Type B pancreatic cell (in vitro differentiated cells): ENCODE measurements around the gene CC2D1B. TPM values are rescaled to one million over a fixed set of nuclear protein-coding genes. Genes with fewer than 3 reads are reported as not detected.
A peak's percentile ranks its signal among the peaks of the same experiment; 100 is the strongest.

ENCODE experiments used
- DNase-seq: peaks from one replicate; pipeline ENCODE4 v3.0.0; 2021; ENCODE audit warnings: mixed read lengths; ENCODE audit not compliant: unreplicated experiment; ENCODE audit errors: extremely low spot score
- H3K27ac Mint-ChIP-seq: 2 replicates; pipeline ENCODE4 v1.8.0; 2021; ENCODE audit warnings: mild to moderate bottlenecking, mixed read lengths
- H3K27me3 Mint-ChIP-seq: 2 replicates; pipeline ENCODE4 v1.8.0; 2021; ENCODE audit warnings: mixed read lengths
- H3K36me3 Mint-ChIP-seq: 2 replicates; pipeline ENCODE4 v1.8.0; 2021; ENCODE audit warnings: mixed read lengths
- H3K4me1 Mint-ChIP-seq: one replicate; pipeline ENCODE4 v1.8.0; 2021; ENCODE audit warnings: mixed read lengths; ENCODE audit not compliant: unreplicated experiment
- H3K4me3 Mint-ChIP-seq: 2 replicates; pipeline ENCODE4 v1.8.0; 2021; ENCODE audit warnings: mild to moderate bottlenecking, mixed read lengths
- H3K9me3 Mint-ChIP-seq: 2 replicates; pipeline ENCODE4 v1.8.0; 2021; ENCODE audit warnings: mixed read lengths
- CTCF ChIP-seq: fragments of 200-600 bp; sonication (generic); conservative IDR thresholded peaks from 2 replicates; pipeline ENCODE4 v1.5.0; 2021; ENCODE audit warnings: antibody characterized with exemption, mild to moderate bottlenecking
- total RNA-seq: library from RNA; stranded (reverse); gene quantifications from 2 replicates; pipeline ENCODE4 v1.2.1, GENCODE V29; 2021; ENCODE audit warnings: low replicate concordance

CC2D1B gene
- total RNA-seq, 1 donor from 2014 or later = 33.7 TPM

- no peaks in the 10 kb centered on the region for H3K27me3 Mint-ChIP-seq
- no peak overlapping the region for H3K4me3 Mint-ChIP-seq
- peak; percentile 43 for DNase-seq
- peaks cover 4% of the 10 kb centered on the region for H3K4me1 Mint-ChIP-seq
- TF ChIP-seq CTCF = no peak
- H3K9me3 Mint-ChIP-seq = no peaks in the 10 kb centered on the region
- H3K27ac Mint-ChIP-seq = no peak overlapping the region
- peaks cover 20% of the 10 kb centered on the region for H3K36me3 Mint-ChIP-seq
Measured at GRCh38 chr1:52352690-52353089, 13.3 kb downstream of the CC2D1B start.

- Mint-ChIP-seq H3K27me3 (no peaks in the 10 kb centered on the region), H3K9me3 (no peaks in the 10 kb centered on the region), H3K4me3 (no peak overlapping the region), H3K4me1 (peaks cover 4% of the 10 kb centered on the region), H3K36me3 (peaks cover 27% of the 10 kb centered on the region), H3K27ac (peak overlapping the region; percentile 36)
- peak; percentile 47 for DNase-seq
- peak; percentile 61 for TF ChIP-seq CTCF
Measured at GRCh38 chr1:52348704-52349300, 17.2 kb downstream of the CC2D1B start.

DNA sequence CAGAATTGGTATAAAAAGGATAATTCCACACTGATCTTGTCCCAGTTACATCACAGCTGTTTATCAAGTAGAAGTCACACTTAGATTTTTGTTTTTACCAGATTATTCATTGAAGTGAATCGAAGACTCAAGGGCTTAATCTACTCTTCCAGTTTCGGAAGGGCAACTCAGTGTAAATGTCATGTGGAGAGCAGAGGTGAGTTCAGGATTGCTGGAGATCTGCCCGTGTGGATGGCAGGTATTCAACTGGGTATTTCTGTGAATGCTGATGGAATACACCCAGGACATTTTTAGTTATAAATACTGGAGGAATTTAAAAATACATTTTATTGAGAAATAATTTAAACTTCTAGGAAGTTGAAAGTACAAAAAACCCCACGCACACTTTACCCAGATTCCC, 19.4 kb downstream of the CC2D1B start:
- no peak overlapping the region for H3K4me3 Mint-ChIP-seq
- TF ChIP-seq CTCF = no peak
- no peak for DNase-seq
- no peak overlapping the region for H3K27ac Mint-ChIP-seq
- peaks cover 19% of the 10 kb centered on the region for H3K36me3 Mint-ChIP-seq
- H3K4me1 Mint-ChIP-seq = peaks cover 4% of the 10 kb centered on the region
- H3K27me3 Mint-ChIP-seq = no peaks in the 10 kb centered on the region
- no peaks in the 10 kb centered on the region for H3K9me3 Mint-ChIP-seq

DNA sequence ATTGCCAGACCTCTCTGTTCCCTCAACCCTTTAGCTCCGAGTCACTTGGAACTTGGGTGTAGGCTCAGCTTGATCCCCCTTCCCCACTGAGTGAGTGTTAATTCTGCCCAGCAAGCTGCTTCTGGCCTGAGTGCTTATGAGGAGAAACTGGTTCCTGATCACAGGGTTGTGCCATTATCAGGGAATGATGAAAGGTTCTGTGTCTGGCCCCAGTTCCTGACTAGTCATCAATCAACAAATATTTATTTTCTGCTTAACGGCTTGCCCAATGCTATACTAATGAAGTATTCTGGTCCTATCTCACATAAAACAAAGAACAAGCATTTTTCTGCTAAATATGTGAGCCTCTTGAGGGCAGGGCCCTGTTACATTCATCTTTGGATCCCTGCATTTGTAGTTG, 20.8 kb downstream of the CC2D1B start:
- Mint-ChIP-seq H3K27ac (no peak overlapping the region), H3K36me3 (peaks cover 19% of the 10 kb centered on the region), H3K4me3 (no peak overlapping the region), H3K27me3 (no peaks in the 10 kb centered on the region), H3K4me1 (peaks cover 4% of the 10 kb centered on the region), H3K9me3 (no peaks in the 10 kb centered on the region)
- DNase-seq = no peak
- no peak for TF ChIP-seq CTCF

DNA sequence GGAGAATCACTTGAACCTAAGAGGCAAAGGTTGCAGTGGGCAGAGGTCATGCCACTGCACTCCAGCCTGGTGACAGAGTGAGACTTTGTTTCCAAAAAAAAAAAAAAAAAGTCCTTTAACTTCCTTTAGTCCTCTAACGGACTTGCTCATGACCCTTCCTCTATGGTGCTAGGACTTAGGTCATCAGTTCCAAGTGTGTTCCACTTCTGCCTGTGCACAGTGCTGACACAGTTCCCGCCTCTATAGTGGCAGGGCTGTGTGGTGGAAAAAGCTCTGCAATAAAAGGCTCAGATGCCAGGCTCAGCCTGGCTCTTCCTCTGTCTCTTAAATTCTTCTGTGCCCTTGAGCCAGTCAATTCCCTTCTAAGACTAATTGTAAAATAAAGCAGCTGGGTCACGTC, 22.0 kb downstream of the CC2D1B start:
- Mint-ChIP-seq H3K9me3 (no peaks in the 10 kb centered on the region), H3K4me3 (no peak overlapping the region)
- no peak for TF ChIP-seq CTCF

More for the DNA sequence above, 22.0 kb downstream of the CC2D1B start:
- peak; percentile 16 for DNase-seq
- H3K27ac Mint-ChIP-seq = no peak overlapping the region
- peaks cover 3% of the 10 kb centered on the region for H3K4me1 Mint-ChIP-seq
- H3K27me3 Mint-ChIP-seq = no peaks in the 10 kb centered on the region
- H3K36me3 Mint-ChIP-seq = peaks cover 26% of the 10 kb centered on the region
